ENCODE data around the gene EFNA4. TPM values are rescaled to one million over a fixed set of nuclear protein-coding genes. Genes with fewer than 3 reads are reported as not detected.
A peak's percentile ranks its signal among the peaks of the same experiment; 100 is the strongest.

Gene EFNA4
- total RNA-seq, 2 donors from 2014 or later, result 2.6 to 4.9 TPM

- peak overlapping the region; percentile 66 for H3K27ac Mint-ChIP-seq
- peaks cover 4% of the 10 kb centered on the region for H3K36me3 Mint-ChIP-seq (ENCODE audit: low read depth)
- DNase-seq (no peak), ATAC-seq (no peak)
- H3K4me1 Mint-ChIP-seq, result peaks cover 36% of the 10 kb centered on the region
- H3K4me3 Mint-ChIP-seq, result peak overlapping the region; percentile 76
- no peaks in the 10 kb centered on the region for H3K9me3 ChIP-seq (ENCODE audit: control insufficient read depth, low read length, poor library complexity, severe bottlenecking)
- H3K27me3 Mint-ChIP-seq, result peaks cover 26% of the 10 kb centered on the region
Observed at GRCh38 chr1:155077758-155078445, 14.4 kb downstream of the EFNA4 start.

- Mint-ChIP-seq H3K4me1 (peaks cover 31% of the 10 kb centered on the region), H3K27me3 (peaks cover 27% of the 10 kb centered on the region), H3K36me3 (ENCODE audit: low read depth) (peaks cover 4% of the 10 kb centered on the region), H3K27ac (peak within 1 kb of the TSS; percentile 66), H3K4me3 (peak within 1 kb of the TSS; percentile 97)
- DNase-seq (peak; percentile 57 to 69 (median 69)), ATAC-seq (peak; percentile 55)
- no peaks in the 10 kb centered on the region for H3K9me3 ChIP-seq (ENCODE audit: control insufficient read depth, low read length, poor library complexity, severe bottlenecking)
Observed at GRCh38 chr1:155078469-155079209, 15.1 kb downstream of the EFNA4 start, which contains the start of gene EFNA3. Gene EFNA3, plus strand, starts transcription at chr1:155078837. Its CDS starts 105 bp downstream, at chr1:155078942.

- H3K36me3 Mint-ChIP-seq (ENCODE audit: low read depth), result peaks cover 4% of the 10 kb centered on the region
- DNase-seq (no peak), ATAC-seq (no peak)
- H3K27me3 Mint-ChIP-seq, result peaks cover 32% of the 10 kb centered on the region
- H3K27ac Mint-ChIP-seq, result peak overlapping the region; percentile 41
- peak overlapping the region; percentile 97 for H3K4me3 Mint-ChIP-seq
- no peaks in the 10 kb centered on the region for H3K9me3 ChIP-seq (ENCODE audit: control insufficient read depth, low read length, poor library complexity, severe bottlenecking)
- H3K4me1 Mint-ChIP-seq, result peaks cover 32% of the 10 kb centered on the region
Observed at GRCh38 chr1:155079210-155079486, 15.6 kb downstream of the EFNA4 start.

GRCh38 chr1:155079487-155080311 is 16.2 kb downstream of the EFNA4 start:
- Mint-ChIP-seq H3K27ac (peak overlapping the region; percentile 41), H3K4me1 (peaks cover 37% of the 10 kb centered on the region), H3K27me3 (peaks cover 35% of the 10 kb centered on the region), H3K4me3 (peak overlapping the region; percentile 97), H3K36me3 (ENCODE audit: low read depth) (peaks cover 4% of the 10 kb centered on the region)
- no peaks in the 10 kb centered on the region for H3K9me3 ChIP-seq (ENCODE audit: control insufficient read depth, low read length, poor library complexity, severe bottlenecking)
- DNase-seq (no peak), ATAC-seq (peak; percentile 24)

GRCh38 chr1:155080312-155081228 is 17.0 kb downstream of the EFNA4 start:
- H3K4me1 Mint-ChIP-seq, result peaks cover 43% of the 10 kb centered on the region
- ATAC-seq (no peak), DNase-seq (peak in 2 of 3 donors; percentile 44 to 46)
- H3K36me3 Mint-ChIP-seq (ENCODE audit: low read depth), result peaks cover 4% of the 10 kb centered on the region
- H3K4me3 Mint-ChIP-seq, result peak overlapping the region; percentile 97
- no peaks in the 10 kb centered on the region for H3K9me3 ChIP-seq (ENCODE audit: control insufficient read depth, low read length, poor library complexity, severe bottlenecking)
- peaks cover 35% of the 10 kb centered on the region for H3K27me3 Mint-ChIP-seq
- no peak overlapping the region for H3K27ac Mint-ChIP-seq

GRCh38 chr1:155081472-155082300 is 18.1 kb downstream of the EFNA4 start:
- Mint-ChIP-seq H3K27me3 (peaks cover 35% of the 10 kb centered on the region), H3K36me3 (ENCODE audit: low read depth) (peaks cover 4% of the 10 kb centered on the region), H3K4me1 (peaks cover 49% of the 10 kb centered on the region), H3K4me3 (peak overlapping the region; percentile 97), H3K27ac (peak overlapping the region; percentile 78)
- ATAC-seq (no peak), DNase-seq (no peak)
- no peaks in the 10 kb centered on the region for H3K9me3 ChIP-seq (ENCODE audit: control insufficient read depth, low read length, poor library complexity, severe bottlenecking)

- H3K4me1 Mint-ChIP-seq, result peaks cover 48% of the 10 kb centered on the region
- H3K36me3 Mint-ChIP-seq (ENCODE audit: low read depth), result peaks cover 4% of the 10 kb centered on the region
- no peak overlapping the region for H3K27ac Mint-ChIP-seq
- peak overlapping the region; percentile 63 for H3K4me3 Mint-ChIP-seq
- no peak for ATAC-seq
- H3K27me3 Mint-ChIP-seq, result peaks cover 35% of the 10 kb centered on the region
- H3K9me3 ChIP-seq (ENCODE audit: control insufficient read depth, low read length, poor library complexity, severe bottlenecking), result no peaks in the 10 kb centered on the region
- no peak for DNase-seq
Observed at GRCh38 chr1:155082301-155083051, 18.9 kb downstream of the EFNA4 start.

- ATAC-seq (no peak), DNase-seq (no peak)
- H3K27ac Mint-ChIP-seq, result no peak overlapping the region
- no peaks in the 10 kb centered on the region for H3K9me3 ChIP-seq (ENCODE audit: control insufficient read depth, low read length, poor library complexity, severe bottlenecking)
- peaks cover 30% of the 10 kb centered on the region for H3K27me3 Mint-ChIP-seq
- H3K4me1 Mint-ChIP-seq, result peaks cover 43% of the 10 kb centered on the region
- no peak overlapping the region for H3K4me3 Mint-ChIP-seq
- H3K36me3 Mint-ChIP-seq (ENCODE audit: low read depth), result peaks cover 4% of the 10 kb centered on the region
Observed at GRCh38 chr1:155083052-155083541, 19.6 kb downstream of the EFNA4 start.

GRCh38 chr1:155083865-155084721 is 20.6 kb downstream of the EFNA4 start:
- H3K36me3 Mint-ChIP-seq (ENCODE audit: low read depth), result peaks cover 4% of the 10 kb centered on the region
- H3K9me3 ChIP-seq (ENCODE audit: control insufficient read depth, low read length, poor library complexity, severe bottlenecking), result no peaks in the 10 kb centered on the region
- ATAC-seq, result no peak
- H3K4me1 Mint-ChIP-seq, result peaks cover 45% of the 10 kb centered on the region
- DNase-seq, result no peak
- H3K27me3 Mint-ChIP-seq, result peaks cover 30% of the 10 kb centered on the region
- H3K27ac Mint-ChIP-seq, result peak overlapping the region; percentile 91
- peak overlapping the region; percentile 96 for H3K4me3 Mint-ChIP-seq

GRCh38 chr1:155084722-155085503 is 21.4 kb downstream of the EFNA4 start:
- H3K27me3 Mint-ChIP-seq, result peaks cover 23% of the 10 kb centered on the region
- peaks cover 4% of the 10 kb centered on the region for H3K36me3 Mint-ChIP-seq (ENCODE audit: low read depth)
- H3K27ac Mint-ChIP-seq, result peak overlapping the region; percentile 91
- peak overlapping the region; percentile 96 for H3K4me3 Mint-ChIP-seq
- H3K9me3 ChIP-seq (ENCODE audit: control insufficient read depth, low read length, poor library complexity, severe bottlenecking), result no peaks in the 10 kb centered on the region
- peaks cover 37% of the 10 kb centered on the region for H3K4me1 Mint-ChIP-seq
- ATAC-seq (peak; percentile 81), DNase-seq (peak; percentile 84 to 88 (median 85))
